Chondrocyte (in vitro differentiated cells): ENCODE results near the gene SLIT1. TPM values are rescaled to one million over a fixed set of nuclear protein-coding genes. Genes with fewer than 3 reads are reported as not detected.

Experiments used
- DNase-seq: peaks from one replicate; pipeline ENCODE4 v3.0.0; 2021; ENCODE audit warnings: mixed read lengths, low spot score
- H3K27ac Mint-ChIP-seq: one replicate; pipeline ENCODE4 v1.8.0; 2021; ENCODE audit warnings: mild to moderate bottlenecking, moderate library complexity, mixed read lengths; ENCODE audit not compliant: unreplicated experiment
- H3K27me3 Mint-ChIP-seq: 2 replicates; pipeline ENCODE4 v1.8.0; 2021; ENCODE audit warnings: low read depth, mixed read lengths
- H3K36me3 Mint-ChIP-seq: 2 replicates; pipeline ENCODE4 v1.8.0; 2021; ENCODE audit warnings: low read depth, mixed read lengths
- H3K4me1 Mint-ChIP-seq: 2 replicates; pipeline ENCODE4 v1.8.0; 2021; ENCODE audit warnings: low read depth, mild to moderate bottlenecking, mixed read lengths
- H3K4me3 Mint-ChIP-seq: one replicate; pipeline ENCODE4 v1.8.0; 2021; ENCODE audit warnings: mild to moderate bottlenecking, moderate library complexity, mixed read lengths; ENCODE audit not compliant: unreplicated experiment
- H3K9me3 Mint-ChIP-seq: 2 replicates; pipeline ENCODE4 v1.8.0; 2021; ENCODE audit warnings: low read depth, mixed read lengths
- total RNA-seq: library from RNA; stranded (reverse); gene quantifications from 3 replicates; pipeline ENCODE4 v1.2.1, GENCODE V29; 2021
- TF ChIP-seq, protein P1 (sequence below): fragments of 200-600 bp; sonication (generic); IDR thresholded peaks from 2 replicates; pipeline ENCODE4 v1.5.0; 2021; ENCODE audit warnings: antibody characterized with exemption, mild to moderate bottlenecking, moderate library complexity

The SLIT1 gene
- total RNA-seq, 1 donor from 2014 or later: not detected

- peaks cover 4% of the 10 kb centered on the region for H3K4me1 Mint-ChIP-seq
- TF ChIP-seq, protein P1, sequence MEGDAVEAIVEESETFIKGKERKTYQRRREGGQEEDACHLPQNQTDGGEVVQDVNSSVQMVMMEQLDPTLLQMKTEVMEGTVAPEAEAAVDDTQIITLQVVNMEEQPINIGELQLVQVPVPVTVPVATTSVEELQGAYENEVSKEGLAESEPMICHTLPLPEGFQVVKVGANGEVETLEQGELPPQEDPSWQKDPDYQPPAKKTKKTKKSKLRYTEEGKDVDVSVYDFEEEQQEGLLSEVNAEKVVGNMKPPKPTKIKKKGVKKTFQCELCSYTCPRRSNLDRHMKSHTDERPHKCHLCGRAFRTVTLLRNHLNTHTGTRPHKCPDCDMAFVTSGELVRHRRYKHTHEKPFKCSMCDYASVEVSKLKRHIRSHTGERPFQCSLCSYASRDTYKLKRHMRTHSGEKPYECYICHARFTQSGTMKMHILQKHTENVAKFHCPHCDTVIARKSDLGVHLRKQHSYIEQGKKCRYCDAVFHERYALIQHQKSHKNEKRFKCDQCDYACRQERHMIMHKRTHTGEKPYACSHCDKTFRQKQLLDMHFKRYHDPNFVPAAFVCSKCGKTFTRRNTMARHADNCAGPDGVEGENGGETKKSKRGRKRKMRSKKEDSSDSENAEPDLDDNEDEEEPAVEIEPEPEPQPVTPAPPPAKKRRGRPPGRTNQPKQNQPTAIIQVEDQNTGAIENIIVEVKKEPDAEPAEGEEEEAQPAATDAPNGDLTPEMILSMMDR: no peak
- no peak overlapping the region for H3K27ac Mint-ChIP-seq
- H3K9me3 Mint-ChIP-seq: no peaks in the 10 kb centered on the region
- H3K4me3 Mint-ChIP-seq: no peak overlapping the region
- no peak for DNase-seq
- peaks cover 38% of the 10 kb centered on the region for H3K27me3 Mint-ChIP-seq
- H3K36me3 Mint-ChIP-seq: no peaks in the 10 kb centered on the region
These were observed 35.1 kb downstream of the SLIT1 start for GRCh38 chr10:97150616-97151015.

DNA sequence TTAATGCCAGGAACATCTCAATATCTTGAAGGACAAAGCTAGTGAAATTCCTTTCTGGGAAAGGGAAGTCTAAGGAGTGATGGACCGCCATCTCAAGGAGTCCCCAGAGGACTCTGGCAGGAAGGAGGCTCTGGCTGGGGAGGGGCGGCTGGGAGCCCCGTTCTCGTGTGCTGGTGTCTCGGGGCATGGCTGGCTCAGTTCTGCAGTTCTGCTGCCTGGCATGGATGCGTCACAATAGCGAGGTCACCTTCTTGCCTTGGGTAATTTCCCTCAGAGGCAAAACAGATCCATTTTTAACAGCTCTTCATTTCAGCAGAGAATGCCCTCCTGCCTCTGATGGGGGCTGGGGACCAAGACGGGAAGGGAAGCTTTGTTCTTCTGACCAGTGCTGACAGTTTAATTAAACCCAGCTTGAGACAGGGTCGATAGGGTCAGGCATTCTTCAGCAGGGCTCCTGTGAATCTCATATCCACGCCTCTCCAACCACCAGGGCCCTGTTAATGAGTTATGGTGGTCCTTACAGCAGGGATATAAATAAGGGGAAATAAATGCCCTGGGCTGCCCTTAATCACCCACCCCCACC, 35.7 kb downstream of the SLIT1 start:
- H3K27me3 Mint-ChIP-seq: peaks cover 38% of the 10 kb centered on the region
- peaks cover 4% of the 10 kb centered on the region for H3K4me1 Mint-ChIP-seq
- no peak overlapping the region for H3K27ac Mint-ChIP-seq
- H3K9me3 Mint-ChIP-seq: no peaks in the 10 kb centered on the region
- DNase-seq: no peak
- TF ChIP-seq, protein P1: no peak
- no peak overlapping the region for H3K4me3 Mint-ChIP-seq
- no peaks in the 10 kb centered on the region for H3K36me3 Mint-ChIP-seq

DNA sequence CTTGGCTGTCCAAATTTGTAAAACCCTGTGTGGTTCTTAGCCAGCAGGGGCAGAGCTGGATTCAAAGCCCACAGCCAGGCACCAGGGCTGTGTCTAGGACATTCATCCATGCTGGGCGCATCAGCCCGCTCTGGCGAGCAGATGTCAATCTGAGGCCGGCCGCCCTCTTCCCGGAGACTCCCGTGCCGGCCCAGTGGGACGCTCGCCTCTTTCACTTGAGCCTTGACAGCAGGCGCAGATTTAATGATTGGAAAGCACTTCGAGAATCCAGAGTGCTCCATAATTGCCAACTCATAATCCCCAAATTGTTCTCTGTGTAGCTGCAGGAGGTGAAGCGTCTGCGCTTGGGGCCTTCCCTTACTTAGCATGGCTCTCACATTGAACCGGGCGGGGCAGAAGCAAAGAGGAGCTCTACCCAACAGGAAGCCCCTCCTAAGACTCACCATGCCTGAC, 36.7 kb downstream of the SLIT1 start:
- DNase-seq: no peak

DNA sequence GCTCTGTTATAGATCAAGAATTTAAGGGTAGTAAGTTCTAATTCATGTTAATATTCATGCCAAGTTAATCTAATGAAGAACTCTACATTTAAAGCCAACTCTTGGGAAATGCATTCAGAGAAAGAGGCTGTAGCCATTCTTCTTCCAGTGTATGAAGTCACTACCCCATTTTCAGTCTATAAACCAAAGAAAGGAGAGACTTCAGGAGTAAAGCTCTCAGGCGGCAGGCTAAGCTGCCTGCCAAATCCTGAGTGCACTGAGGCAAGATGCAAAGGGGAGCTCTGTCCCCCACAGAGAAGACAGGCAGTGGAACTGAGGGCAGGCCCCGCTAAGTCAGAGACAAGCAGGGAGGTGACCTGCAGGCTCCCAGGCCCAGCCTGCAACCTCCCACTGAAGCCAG, 41.5 kb downstream of the SLIT1 start:
- no peak for DNase-seq
- TF ChIP-seq, protein P1: no peak
- Mint-ChIP-seq H3K27ac (no peak overlapping the region), H3K36me3 (peaks cover 5% of the 10 kb centered on the region), H3K4me3 (no peak overlapping the region), H3K9me3 (peaks cover 10% of the 10 kb centered on the region), H3K4me1 (peaks cover 5% of the 10 kb centered on the region), H3K27me3 (peaks cover 67% of the 10 kb centered on the region)

More for the DNA sequence above, 36.7 kb downstream of the SLIT1 start:
- Mint-ChIP-seq H3K4me1 (peaks cover 4% of the 10 kb centered on the region), H3K9me3 (no peaks in the 10 kb centered on the region), H3K4me3 (no peak overlapping the region), H3K36me3 (no peaks in the 10 kb centered on the region), H3K27ac (no peak overlapping the region), H3K27me3 (peaks cover 38% of the 10 kb centered on the region)
- TF ChIP-seq, protein P1: no peak

GRCh38 chr10:97142834-97143233, 42.9 kb downstream of the SLIT1 start:
- TF ChIP-seq, protein P1: no peak
- Mint-ChIP-seq H3K27ac (no peak overlapping the region), H3K36me3 (peaks cover 5% of the 10 kb centered on the region), H3K4me3 (no peak overlapping the region), H3K9me3 (peaks cover 10% of the 10 kb centered on the region), H3K27me3 (peaks cover 69% of the 10 kb centered on the region), H3K4me1 (peaks cover 5% of the 10 kb centered on the region)
- DNase-seq: no peak
